Ovary (tissue), 3 donors: ENCODE measurements around the gene NMU.

Source experiments
- POLR2A ChIP-seq: fragments of 450-650 bp; IDR thresholded peaks from one replicate; pipeline ENCODE4 v1.6.1; 2017; ENCODE audit warnings: antibody characterized with exemption, mild to moderate bottlenecking, moderate library complexity
- TF ChIP-seq, protein P1 (sequence below), 3 donors: fragments of 450-650 bp in 2 of 3; fragments of 200-600 bp in 1 of 3; IDR thresholded peaks; one replicate each; pipeline versions ENCODE4 v1.5.1 to v1.8.0; 2016 to 2022; ENCODE audit warnings: antibody characterized with exemption in 3 of 3, mild to moderate bottlenecking in 1 of 3
- donor health status: DM: no; HTN: no; CAD: no.

DNA sequence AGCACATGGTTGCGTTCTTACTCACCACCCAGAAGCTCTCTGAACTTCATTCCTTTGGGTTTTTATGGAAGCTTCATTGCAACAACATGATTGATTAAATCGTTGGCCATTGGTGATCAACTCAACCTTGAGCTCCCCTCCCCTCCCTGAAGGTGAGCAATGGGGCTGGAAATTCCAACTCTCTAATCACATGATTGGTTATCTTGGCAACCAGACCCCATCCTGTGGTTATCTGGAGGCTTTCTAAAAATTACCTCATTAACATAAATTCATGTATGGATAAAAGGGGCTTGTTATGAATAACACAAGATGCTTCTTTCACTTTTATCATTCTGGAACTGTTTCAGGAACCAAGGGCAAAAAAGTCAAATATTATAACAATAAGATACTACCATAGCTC is 34.6 kb upstream of the NMU start:
- TF ChIP-seq, protein P1, sequence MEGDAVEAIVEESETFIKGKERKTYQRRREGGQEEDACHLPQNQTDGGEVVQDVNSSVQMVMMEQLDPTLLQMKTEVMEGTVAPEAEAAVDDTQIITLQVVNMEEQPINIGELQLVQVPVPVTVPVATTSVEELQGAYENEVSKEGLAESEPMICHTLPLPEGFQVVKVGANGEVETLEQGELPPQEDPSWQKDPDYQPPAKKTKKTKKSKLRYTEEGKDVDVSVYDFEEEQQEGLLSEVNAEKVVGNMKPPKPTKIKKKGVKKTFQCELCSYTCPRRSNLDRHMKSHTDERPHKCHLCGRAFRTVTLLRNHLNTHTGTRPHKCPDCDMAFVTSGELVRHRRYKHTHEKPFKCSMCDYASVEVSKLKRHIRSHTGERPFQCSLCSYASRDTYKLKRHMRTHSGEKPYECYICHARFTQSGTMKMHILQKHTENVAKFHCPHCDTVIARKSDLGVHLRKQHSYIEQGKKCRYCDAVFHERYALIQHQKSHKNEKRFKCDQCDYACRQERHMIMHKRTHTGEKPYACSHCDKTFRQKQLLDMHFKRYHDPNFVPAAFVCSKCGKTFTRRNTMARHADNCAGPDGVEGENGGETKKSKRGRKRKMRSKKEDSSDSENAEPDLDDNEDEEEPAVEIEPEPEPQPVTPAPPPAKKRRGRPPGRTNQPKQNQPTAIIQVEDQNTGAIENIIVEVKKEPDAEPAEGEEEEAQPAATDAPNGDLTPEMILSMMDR (IDR thresholded peaks at IDR 0.05) = no peak
- TF ChIP-seq POLR2A = no peak
